Hematopoietic multipotent progenitor cell (in vitro differentiated cells): ENCODE results near the gene ST6GALNAC1. TPM values are rescaled to one million over a fixed set of nuclear protein-coding genes. Genes with fewer than 3 reads are reported as not detected.

Source experiments
- DNase-seq, 3 donors: peaks; one replicate each; pipeline ENCODE4 v3.0.0-alpha.2; 2011 to 2015; ENCODE audit warnings: low read depth in 2 of 3, low spot score in 2 of 3
- total RNA-seq: library from RNA; depleted of rRNA; stranded (reverse); fragments of >200 nt; gene quantifications from one replicate; pipeline ENCODE4 v1.2.3, GENCODE V29; 2012

ST6GALNAC1 gene, protein sequence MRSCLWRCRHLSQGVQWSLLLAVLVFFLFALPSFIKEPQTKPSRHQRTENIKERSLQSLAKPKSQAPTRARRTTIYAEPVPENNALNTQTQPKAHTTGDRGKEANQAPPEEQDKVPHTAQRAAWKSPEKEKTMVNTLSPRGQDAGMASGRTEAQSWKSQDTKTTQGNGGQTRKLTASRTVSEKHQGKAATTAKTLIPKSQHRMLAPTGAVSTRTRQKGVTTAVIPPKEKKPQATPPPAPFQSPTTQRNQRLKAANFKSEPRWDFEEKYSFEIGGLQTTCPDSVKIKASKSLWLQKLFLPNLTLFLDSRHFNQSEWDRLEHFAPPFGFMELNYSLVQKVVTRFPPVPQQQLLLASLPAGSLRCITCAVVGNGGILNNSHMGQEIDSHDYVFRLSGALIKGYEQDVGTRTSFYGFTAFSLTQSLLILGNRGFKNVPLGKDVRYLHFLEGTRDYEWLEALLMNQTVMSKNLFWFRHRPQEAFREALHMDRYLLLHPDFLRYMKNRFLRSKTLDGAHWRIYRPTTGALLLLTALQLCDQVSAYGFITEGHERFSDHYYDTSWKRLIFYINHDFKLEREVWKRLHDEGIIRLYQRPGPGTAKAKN
- total RNA-seq: 1.6 TPM

DNA sequence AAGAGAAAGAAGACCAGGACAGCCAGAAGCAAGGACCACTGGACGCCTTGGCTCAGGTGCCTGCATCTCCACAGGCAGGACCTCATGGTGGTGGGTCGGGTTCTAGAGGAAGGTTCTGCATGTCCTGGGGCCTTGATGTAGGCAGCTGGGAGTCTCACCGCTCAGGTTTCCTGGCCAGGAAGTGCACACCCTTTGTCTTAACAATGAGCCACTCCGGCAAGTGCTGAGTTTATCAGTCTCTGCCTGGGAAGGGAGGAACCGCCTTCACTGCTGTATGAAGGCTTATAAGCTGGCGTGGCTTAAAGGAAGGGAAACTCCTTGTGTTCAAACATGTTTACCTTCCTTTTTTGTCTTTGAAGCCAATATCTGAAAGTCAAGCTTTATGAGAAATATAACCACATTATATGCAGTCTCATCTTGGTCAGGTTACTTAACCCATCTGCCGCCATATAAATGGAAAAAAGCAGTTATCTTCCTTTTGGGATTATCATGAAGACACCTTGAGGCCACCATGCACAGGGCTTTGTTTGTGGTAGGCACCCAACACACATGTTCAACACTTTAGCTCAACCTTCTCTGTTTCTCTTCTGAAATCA lies at the start of gene ST6GALNAC1:
Gene ST6GALNAC1, minus strand, starts transcription at position 205 of the 596 bp plus-strand sequence. Its CDS starts 119 bp downstream, at position 86.
- no peak for DNase-seq

DNA sequence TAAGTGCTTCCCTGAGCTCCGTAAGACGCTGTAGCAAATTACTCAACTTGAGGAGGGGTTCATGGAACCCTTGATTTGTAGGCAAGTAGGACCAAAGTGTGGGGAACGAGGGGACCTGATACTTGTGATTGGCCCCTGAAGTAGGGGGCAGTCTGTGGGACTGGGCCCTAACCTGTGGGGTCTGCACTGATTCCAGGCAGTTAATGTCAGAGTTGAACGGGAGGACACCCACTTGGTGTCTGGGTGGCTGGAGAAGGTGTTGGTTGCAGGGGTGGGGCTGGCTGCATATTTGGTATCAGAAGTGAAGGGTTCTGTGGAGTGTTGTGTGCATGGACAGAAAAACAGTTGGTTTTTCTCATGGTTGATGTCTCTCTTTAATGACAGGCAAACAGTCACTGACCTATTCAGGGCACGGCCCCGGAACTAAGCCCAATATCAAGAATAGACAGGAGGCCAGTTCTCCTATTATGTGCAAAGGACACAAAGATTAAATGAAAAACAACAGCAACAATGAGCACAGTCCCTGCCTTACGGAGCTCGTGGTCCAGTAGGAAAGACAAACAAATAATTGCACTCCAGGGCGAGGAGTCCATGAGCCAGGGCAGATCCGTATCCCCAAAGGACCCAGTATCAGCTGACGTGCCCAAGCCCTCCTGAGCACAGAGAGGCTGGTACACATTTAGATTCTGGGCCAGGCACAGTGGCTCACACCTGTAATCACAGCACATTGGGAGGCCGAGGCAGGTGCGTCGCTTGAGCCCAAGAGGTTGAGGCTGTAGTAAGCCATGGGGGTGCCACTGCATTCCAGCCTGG lies 48.0 kb upstream of the ST6GALNAC1 start:
- DNase-seq: no peak

GRCh38 chr17:76690596-76691280 lies 47.2 kb upstream of the ST6GALNAC1 start:
- DNase-seq: no peak

GRCh38 chr17:76689859-76690258 lies 46.3 kb upstream of the ST6GALNAC1 start:
- no peak for DNase-seq

- DNase-seq: no peak
These were observed 44.6 kb upstream of the ST6GALNAC1 start for GRCh38 chr17:76688165-76688622.

DNA sequence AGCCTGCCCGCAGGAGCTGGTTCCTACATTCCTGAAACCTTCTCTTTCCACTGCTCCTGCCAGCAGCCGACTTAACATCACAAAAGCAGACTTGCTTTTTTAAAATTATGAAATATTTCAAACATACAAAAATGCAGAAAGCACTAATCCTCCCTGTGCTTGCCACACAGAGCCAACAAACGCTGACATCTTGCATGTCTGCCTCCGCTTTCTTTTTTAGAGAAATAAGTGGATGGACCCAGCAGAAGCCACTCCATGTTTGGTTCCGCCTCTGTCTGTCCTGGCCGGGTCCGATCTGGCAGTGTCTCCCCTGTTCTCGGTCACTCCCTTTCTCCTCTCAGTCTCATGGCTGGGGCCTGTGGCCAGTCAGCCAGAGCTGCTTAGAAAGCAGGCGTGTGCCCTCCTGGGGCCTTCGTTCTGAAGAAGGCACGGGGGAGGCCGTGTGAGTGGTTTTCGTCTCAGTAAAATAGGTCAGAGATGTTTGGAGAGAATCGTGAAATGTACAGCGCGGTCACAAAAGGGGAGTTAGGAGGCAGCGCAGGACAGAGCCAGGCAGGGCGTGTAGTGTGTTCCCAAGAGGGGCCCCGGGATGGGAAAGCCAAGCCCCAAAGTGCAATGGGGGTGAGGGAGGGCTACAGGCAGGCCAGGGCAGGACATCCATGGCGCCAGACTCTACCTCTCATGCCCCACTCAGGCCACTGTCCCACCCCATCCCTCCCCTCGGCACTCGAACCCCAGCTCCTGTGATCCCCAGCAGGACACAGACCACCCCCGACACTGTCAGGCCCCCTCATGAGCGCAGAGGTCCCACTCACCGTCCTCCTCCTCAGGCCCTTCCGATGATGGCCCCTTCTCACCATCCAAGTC lies 44.0 kb upstream of the ST6GALNAC1 start:
- DNase-seq: no peak

DNA sequence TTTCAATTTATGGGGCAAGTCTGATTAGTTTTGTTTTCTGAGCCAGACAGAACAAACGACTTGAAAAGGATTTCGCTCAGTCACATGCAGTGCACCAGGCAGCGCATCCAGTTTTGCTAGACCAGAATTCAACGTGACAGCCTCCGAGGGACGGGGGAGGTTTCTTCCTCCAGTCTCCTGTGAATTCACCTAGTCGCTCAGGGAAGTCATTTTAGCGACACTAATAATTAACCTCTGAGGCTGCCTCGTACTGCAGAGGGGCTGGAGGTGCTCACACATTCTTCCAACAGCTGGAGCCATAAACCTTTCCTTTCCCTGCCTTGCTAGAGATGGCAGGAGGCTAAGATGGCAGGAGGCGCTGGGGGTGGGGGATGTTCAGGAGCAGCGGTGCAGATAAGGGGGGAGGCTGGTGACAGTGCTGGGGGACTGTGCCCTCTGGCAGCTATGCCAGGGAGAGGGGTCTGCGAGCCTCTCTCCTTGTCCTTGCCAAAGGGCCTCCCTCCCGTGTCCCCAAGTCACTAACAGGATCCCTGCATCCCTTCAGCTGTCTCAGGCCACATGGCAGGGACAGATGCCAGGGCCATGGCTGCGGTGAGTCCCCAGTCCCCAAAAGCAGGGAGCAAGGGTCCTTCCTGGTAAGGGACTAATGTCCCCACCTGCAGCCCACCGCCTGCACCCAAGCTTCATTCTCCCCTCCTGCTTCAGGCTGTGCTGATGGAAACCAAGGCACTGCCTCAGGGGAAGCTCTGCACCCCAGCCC lies 43.2 kb upstream of the ST6GALNAC1 start:
- no peak for DNase-seq

DNA sequence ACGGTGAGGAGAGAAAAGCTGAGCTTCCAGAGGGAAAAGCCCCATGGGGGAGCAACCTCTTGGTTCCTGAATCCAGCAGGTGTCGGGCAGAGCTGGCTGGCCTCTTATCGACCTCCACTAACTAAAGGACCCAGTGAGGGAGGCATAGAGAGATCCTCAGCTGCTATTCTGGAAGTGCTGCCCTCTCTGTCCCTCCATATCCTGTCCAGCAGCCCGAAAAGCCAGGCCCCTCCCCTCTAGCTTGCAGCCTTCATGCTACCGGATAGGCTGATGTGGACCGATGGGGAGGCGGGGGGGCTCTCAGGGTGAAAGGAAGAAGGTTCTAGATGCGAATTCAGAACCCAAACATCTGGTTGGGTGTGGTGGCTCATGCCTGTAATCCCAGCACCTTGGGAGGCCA lies 42.3 kb upstream of the ST6GALNAC1 start:
- no peak for DNase-seq

DNA sequence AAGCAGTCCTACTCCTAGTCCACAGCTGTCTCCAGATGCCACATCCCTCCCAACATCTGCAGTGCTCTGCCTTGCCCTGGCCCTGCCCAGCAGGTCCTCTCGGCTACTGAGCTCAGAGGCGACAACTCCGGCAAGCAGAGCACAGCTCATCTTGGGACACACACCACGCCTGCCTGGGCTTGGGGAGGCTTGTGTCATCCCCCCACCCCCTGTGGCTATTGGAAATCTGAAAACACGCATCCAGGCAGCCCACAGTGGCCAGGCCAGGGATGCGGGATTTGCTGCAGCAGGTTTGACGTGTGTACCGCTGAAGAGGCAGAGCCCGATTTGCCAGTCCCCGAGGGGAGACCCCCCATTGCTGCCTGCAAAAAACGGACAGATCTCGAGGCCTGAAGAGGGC lies 41.8 kb upstream of the ST6GALNAC1 start:
- DNase-seq: no peak

DNA sequence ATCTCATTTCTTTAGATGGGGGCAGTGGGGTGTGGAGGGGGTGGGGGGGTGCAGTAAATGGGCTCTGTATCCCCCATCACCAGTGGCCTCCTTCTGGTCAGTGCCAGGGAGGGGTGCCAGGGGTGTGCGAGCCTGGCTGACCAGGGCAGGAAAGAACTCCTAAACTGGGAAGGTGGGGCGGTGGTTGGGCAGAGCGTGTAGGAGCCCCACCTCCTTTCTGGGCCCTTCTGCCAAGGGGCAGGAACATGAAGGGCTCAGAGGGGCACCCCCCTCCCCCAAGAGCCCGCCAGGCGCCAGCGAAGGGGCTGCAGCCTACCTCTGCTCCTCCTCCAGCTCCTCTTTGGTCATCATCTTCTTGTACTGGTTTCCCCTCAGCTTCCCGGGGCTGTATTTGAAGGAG lies 41.2 kb upstream of the ST6GALNAC1 start:
- no peak for DNase-seq

DNA sequence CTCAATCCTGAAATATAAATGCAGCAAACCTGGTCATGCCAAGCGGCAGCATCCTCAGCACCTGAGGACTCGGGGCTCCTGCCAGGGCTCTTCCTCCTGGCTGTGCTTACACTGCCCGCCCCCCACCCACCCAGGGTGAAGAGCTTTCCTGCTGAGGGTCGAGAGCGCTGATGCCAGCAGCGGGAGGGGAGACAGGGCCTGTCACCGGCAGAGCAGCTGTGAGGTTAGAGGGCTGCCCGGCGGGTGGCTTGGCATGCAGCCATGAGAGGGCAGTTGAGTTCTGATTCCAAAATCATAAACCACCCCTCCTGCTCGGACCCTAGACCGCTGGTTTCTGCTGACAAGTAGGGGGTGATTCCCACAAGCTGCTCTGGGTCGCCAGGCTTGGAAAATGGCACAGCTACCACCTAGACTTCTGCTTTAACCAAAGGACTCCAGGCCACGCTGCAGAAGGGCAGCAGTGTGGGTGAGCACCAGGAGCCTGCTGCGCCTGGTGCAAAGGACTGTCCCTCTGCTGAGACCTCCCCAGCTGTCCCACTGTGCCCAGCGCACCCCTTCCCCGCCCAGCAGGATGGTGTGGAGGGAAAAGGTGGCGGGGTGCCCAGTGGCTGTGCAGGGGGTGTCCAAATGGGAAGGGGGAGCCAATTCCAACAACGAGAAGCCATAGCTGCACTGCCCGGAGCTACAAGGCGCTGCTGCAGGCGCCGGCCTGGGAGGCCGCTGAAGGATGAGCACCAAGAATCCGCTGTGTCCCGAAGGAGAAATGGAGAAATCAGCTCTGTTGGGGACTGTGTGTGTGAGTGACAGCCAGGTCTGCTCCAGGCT lies 40.6 kb upstream of the ST6GALNAC1 start:
- DNase-seq: no peak

DNA sequence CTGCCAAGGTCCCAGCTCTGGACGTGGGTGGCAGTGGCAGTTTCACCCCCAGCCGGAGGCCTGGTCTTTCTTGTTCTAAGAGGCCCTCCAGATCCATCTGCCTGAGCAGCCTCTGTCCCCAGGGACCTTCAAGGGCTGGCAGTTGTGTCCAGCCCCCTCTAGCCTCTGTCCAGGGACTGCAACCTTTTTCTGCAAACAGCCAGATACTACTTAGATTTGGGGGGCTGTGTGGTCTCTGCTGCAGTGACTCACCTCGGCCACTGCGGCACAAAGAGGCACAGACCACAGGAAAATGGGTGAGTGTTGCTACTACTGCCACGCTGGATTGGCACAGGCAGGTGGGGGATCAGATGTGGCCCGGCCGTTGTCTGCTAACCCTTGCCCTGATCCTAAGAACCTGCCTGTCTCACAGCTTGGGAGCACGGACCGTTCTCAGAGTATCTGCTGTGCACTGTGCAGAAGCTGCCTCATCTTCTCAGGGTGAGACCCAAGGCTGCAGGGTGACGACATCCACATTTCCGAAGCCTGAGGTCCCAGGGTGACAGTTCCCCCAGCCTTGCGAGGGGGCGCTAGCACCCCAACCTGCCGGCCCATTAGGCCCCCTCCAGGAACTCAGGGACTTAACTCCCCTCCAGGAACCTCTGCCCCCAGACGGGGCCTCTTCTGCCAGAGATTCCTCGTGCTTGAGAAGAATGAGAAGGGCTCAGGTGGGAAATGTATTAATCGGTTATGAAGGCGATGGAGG lies 39.6 kb upstream of the ST6GALNAC1 start:
- no peak for DNase-seq

DNA sequence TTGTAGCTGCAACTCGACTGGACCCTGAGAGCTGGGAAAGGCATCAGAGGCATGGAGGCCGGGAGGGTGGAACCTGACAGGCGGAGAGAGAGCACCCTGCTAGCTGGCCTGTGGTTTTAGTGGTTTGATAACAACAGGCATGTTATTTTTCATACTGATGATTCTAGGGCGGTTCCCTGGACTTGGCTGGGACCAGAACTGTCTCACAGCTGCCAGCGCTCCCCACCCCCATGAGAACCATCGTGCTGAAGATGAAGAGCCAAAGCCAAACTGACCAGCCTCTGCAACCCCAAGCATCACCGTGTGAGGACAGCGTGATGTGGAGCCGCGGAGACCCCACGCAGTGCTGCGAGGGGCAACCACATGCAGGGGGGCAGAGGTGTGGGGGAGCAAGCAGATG lies 38.7 kb upstream of the ST6GALNAC1 start:
- DNase-seq: no peak

DNA sequence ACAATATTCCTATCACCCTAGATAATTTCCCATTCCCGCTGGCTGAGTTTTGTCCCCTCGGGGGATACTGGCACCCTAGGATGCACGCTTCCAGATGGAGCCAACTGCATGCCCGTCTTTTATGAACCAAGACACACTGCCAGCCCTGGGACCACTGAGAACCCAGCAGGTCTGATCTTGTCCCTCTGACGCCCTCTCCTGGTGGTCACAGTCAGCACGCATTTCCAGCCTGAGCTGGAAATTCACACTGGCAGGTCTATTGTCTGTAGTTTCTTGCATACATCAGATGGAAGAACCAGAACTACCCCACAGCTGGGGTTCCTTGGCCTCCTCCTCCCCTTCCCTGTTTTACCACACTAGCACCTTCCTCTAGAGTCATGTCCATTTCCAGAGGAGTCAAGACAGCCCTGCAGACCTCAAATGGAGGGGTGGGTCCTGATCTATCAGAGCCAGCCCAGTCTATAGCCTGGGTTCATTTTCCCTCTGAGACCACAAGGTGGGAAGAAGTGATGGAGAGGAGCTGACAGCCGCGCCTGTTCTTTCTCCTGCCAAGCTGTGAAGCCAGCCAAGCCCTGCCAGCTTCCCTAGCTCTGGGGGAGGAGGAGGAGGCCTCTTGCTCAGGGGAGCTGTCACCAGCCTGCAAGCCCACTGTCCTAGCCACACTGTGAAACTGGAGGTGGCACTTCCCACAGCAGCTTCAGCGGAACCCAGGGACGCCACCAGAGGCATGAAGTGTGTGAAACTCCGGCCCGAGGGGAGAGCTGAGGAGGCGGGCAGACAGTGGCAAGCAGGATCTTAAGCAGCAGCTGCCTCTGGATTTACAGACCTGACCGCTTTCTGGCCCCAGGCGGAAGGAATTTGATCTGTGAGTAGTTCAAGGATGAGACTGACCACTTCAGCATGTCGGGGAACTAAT lies 37.9 kb upstream of the ST6GALNAC1 start:
- DNase-seq: peak in 2 of 3 donors; percentile 61 to 81

DNA sequence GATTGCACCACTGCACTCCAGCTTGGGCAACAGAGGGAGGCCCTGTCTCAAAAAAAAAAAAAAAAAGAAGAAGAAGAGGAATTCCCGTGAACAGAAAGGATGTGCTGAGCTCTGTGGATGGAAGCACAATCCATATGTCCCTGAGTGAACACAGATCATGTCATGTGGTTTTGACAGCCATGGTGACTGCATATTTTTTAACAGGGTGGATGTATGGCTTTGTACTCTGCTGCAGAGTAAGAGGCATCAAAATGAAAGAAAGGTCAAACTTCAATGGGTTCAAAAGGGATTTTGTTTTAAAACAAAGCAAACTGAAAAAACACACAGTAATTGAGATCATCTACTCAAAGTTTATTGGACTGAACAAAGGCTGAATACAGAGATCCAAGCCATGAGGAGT lies 35.7 kb upstream of the ST6GALNAC1 start:
- no peak for DNase-seq

DNA sequence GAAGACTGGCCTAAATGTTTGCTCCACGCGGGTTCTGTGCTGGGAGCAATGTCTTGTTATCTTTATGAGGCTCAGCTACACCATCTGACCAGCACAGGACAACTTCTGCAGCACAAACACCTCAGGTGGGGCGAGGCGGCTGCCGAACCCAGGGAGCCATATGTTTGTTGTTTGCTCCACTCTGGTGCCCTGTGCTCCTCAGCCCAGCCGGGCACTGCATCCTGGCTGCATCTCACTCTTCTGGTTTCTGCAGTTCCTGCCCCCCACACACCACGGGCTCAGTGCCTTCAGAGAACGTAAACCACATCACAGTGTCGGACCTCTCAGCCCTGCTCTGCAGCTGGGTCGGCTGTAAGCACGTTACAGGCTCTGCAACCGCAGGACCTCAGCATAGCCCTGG lies 34.8 kb upstream of the ST6GALNAC1 start:
- DNase-seq: no peak
